ENCODE results near the gene POTED.
"Not testable (repeated sequence)": the region's sequence is repeated elsewhere in the genome, so short reads cannot be mapped to it uniquely, and the experiment has no call there.

The POTED gene

DNA sequence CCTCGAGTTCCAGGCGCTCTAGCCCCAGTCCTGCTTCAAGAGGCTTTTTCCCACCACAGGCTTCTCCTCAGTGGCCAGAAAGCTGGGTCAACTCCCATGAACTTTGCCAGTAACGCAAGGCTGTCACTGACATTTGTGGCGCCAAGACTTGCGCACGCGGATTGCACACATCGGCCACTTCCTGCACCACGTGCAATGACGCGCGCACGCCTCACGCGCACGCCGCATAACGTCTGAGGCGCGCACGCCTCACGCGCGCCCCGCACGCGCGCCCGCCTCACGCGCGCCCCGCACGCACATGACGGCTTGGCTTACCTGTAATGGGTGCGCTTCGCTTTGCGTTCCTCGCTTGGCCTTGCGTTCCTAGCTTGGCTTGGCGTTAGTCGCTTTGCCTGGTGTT, at the start of gene POTED:
TSS of gene POTED (plus strand) at position 301 of the 400 bp plus-strand sequence. CDS start 452 bp downstream, outside the sequence.
- DNase-seq, result not testable (repeated sequence)

- DNase-seq, result not testable (repeated sequence)
These were observed 40.5 kb downstream of the POTED start for GRCh38 chr21:13650101-13650500.

GRCh38 chr21:13651746-13652145, 42.2 kb downstream of the POTED start:
- DNase-seq, result not testable (repeated sequence)

Data from fibroblast of upper back skin (primary cell).